Measurements from ENCODE around the gene TM9SF4. TPM values are rescaled to one million over a fixed set of nuclear protein-coding genes. Genes with fewer than 3 reads are reported as not detected.
"Not testable (repeated sequence)": the region's sequence is repeated elsewhere in the genome, so short reads cannot be mapped to it uniquely, and the experiment has no call there.

The TM9SF4 gene
- total RNA-seq, 2 donors from 2014 or later: 33.4 TPM

DNA sequence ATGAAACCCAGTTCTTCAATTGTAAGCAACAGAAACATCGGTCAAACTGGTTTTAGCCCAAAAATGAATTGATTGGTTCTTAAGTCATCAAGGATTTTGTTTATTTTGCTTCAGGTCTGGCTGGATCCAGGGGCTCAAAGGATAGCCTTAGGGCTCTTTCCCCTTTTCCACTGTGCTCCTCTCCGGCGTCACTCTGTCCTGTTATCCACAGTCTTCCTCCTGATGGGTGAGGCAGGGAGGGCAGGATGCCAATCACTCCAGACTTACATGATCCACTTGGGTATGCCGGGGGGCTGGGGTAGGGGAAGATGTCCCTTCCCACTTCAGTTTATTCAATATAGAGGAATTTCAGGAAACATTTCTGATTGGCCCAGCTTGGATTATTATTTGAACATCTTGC, 58.0 kb downstream of the TM9SF4 start:
- H3K36me3 ChIP-seq: peaks cover 36% of the 10 kb centered on the region
- DNase-seq (ENCODE audit: low spot score) (no peak), ATAC-seq (ENCODE audit: insufficient number of reproducible peaks, low FRiP score, low read depth) (no peak)
- no peak overlapping the region for H3K4me3 ChIP-seq
- no peaks in the 10 kb centered on the region for H3K4me1 ChIP-seq (ENCODE audit: control insufficient read depth in 1 of 2, low read depth in 2 of 2)
- no peaks in the 10 kb centered on the region for H3K27me3 ChIP-seq (replicated peaks; ENCODE audit: insufficient read depth)
- H3K9me3 ChIP-seq: no peaks in the 10 kb centered on the region
- H3K27ac ChIP-seq: no peak overlapping the region
- TF ChIP-seq, protein P1, sequence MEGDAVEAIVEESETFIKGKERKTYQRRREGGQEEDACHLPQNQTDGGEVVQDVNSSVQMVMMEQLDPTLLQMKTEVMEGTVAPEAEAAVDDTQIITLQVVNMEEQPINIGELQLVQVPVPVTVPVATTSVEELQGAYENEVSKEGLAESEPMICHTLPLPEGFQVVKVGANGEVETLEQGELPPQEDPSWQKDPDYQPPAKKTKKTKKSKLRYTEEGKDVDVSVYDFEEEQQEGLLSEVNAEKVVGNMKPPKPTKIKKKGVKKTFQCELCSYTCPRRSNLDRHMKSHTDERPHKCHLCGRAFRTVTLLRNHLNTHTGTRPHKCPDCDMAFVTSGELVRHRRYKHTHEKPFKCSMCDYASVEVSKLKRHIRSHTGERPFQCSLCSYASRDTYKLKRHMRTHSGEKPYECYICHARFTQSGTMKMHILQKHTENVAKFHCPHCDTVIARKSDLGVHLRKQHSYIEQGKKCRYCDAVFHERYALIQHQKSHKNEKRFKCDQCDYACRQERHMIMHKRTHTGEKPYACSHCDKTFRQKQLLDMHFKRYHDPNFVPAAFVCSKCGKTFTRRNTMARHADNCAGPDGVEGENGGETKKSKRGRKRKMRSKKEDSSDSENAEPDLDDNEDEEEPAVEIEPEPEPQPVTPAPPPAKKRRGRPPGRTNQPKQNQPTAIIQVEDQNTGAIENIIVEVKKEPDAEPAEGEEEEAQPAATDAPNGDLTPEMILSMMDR (IDR thresholded peaks at IDR 0.05): no peak

DNA sequence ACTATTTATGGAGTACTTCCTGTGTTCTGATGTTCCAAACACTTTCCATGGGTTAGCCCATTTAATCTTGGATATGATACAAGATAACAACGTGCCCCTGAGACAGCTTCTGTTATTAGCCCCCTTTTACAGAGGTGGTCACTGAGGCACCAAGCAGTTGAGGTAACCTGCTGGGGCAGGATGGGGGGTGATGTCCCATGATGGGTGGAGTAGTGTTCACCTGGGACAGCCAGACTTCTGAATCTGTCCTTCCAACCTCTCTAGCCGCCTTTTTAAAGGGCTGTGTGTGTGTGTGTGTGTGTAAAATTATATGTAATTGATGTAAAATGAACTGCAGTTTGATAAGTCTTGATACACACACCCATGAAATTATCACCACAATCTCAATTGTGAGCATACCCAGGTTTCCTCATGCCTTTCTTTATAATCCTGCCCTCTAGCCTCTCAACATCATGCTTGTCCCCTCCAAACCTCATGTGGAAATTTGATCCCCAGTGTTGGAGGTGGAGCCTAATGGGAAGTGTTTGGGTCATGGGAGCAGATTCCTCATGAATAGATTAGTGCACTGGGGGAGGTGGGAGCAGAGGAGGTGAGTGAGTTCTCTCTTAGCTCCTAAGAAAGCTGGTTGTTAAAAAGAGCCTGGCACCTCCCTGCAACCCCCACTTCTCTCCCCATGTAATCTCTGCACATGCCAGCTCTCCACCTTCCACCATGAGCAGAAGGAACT, 58.8 kb downstream of the TM9SF4 start:
- Histone ChIP-seq H3K4me1 (ENCODE audit: control insufficient read depth in 1 of 2, low read depth in 2 of 2) (no peaks in the 10 kb centered on the region), H3K4me3 (no peak overlapping the region), H3K9me3 (no peaks in the 10 kb centered on the region), H3K36me3 (peaks cover 32% of the 10 kb centered on the region), H3K27ac (no peak overlapping the region), H3K27me3 (replicated peaks; ENCODE audit: insufficient read depth) (no peaks in the 10 kb centered on the region)
- ATAC-seq (ENCODE audit: insufficient number of reproducible peaks, low FRiP score, low read depth) (no peak), DNase-seq (ENCODE audit: low spot score) (no peak)
- TF ChIP-seq, protein P1 (IDR thresholded peaks at IDR 0.05): no peak

DNA sequence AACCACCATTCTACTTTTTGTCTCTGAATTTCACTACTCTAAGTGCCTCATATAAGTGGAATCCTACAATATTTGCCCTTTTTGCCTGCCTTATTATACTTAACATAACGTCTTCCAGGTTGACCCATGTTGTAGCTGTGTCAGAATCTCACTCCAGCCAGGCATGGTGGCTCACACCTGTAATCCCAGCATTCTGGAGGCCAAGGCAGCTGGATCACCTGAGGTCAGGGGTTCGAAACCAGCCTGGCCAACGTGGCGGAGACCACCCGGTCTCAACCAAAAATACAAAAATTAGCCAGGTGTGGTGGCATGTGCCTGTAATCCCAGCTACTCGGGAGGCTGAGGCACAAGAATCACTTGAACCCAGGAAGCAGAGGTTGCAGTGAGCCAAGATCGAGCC, 68.2 kb downstream of the TM9SF4 start:
- H3K27me3 ChIP-seq (replicated peaks; ENCODE audit: insufficient read depth); DNase-seq (ENCODE audit: low spot score); H3K36me3 ChIP-seq; H3K27ac ChIP-seq; H3K4me1 ChIP-seq (ENCODE audit: control insufficient read depth in 1 of 2, low read depth in 2 of 2); ATAC-seq (ENCODE audit: insufficient number of reproducible peaks, low FRiP score, low read depth); H3K4me3 ChIP-seq; H3K9me3 ChIP-seq: not testable (repeated sequence)

DNA sequence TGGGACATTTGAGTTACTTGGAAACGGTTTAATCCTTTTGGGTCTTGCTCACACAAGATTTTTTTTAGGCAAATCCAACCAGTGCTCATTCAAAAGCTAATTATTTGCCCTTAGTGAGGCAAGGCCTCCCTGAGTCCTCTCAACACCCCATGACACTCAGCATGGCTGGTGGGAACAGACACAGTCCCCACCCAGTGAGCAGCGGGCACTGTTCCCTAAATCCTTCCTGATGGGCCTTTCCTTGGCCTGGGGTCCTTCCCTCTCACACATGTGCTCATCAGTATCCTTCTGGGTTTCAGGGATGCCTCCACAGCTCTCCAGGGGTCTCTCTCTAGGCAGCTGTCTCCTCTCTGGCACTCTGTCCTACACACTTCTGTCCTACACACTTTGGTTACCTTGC, 70.0 kb downstream of the TM9SF4 start:
- H3K27me3 ChIP-seq (replicated peaks; ENCODE audit: insufficient read depth): no peaks in the 10 kb centered on the region
- no peaks in the 10 kb centered on the region for H3K36me3 ChIP-seq
- no peak overlapping the region for H3K27ac ChIP-seq
- ATAC-seq (ENCODE audit: insufficient number of reproducible peaks, low FRiP score, low read depth): no peak
- TF ChIP-seq, protein P1 (IDR thresholded peaks at IDR 0.05): no peak
- DNase-seq (ENCODE audit: low spot score): no peak
- no peak overlapping the region for H3K4me3 ChIP-seq
- no peaks in the 10 kb centered on the region for H3K4me1 ChIP-seq (ENCODE audit: control insufficient read depth in 1 of 2, low read depth in 2 of 2)
- no peaks in the 10 kb centered on the region for H3K9me3 ChIP-seq

DNA sequence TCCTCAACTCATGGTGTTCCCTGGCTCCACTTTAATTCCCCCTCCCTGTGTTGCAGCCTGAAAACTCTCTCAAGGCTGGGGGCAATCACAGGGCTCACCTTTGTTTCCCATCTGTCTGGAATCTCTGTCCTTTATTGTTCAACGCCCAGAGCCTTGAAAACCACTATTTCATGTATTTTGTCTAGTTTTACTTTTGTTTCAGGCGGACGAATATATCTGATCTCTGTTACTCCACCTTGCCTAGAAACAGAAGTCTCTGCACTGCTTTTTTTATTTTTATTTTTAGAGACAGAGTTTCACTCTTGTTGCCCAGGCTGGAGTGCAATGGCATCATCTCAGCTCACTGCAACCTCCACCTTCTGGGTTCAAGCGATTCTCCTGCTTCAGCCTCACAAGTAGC, 70.4 kb downstream of the TM9SF4 start:
- ATAC-seq (ENCODE audit: insufficient number of reproducible peaks, low FRiP score, low read depth) (no peak), DNase-seq (ENCODE audit: low spot score) (no peak)
- H3K27me3 ChIP-seq (replicated peaks; ENCODE audit: insufficient read depth): no peaks in the 10 kb centered on the region
- H3K36me3 ChIP-seq: no peaks in the 10 kb centered on the region
- TF ChIP-seq, protein P1 (IDR thresholded peaks at IDR 0.05): no peak
- H3K4me3 ChIP-seq: no peak overlapping the region
- H3K27ac ChIP-seq: no peak overlapping the region
- no peaks in the 10 kb centered on the region for H3K9me3 ChIP-seq
- no peaks in the 10 kb centered on the region for H3K4me1 ChIP-seq (ENCODE audit: control insufficient read depth in 1 of 2, low read depth in 2 of 2)

DNA sequence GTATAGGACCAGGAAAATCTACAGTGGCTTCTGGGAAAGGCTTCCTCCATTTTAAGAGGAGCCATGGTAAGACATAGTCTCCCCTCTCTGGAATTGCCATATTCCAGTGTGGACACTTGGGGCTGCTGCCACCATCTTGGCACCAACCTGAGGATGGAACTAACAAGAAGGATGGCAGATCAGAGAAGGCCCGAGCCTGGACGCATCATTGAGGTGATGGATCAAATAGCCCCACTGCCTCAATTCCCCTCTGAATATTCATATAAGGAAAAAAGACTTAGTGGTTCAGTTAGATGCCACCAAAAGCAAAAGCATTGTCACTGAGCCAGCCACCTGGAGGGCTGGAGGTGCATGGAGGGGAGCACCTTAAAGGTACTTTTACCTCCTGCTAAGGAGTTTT, 72.1 kb downstream of the TM9SF4 start:
- TF ChIP-seq, protein P1 (IDR thresholded peaks at IDR 0.05): no peak
- DNase-seq (ENCODE audit: low spot score) (no peak), ATAC-seq (ENCODE audit: insufficient number of reproducible peaks, low FRiP score, low read depth) (no peak)
- Histone ChIP-seq H3K27me3 (replicated peaks; ENCODE audit: insufficient read depth) (no peaks in the 10 kb centered on the region), H3K9me3 (no peaks in the 10 kb centered on the region), H3K36me3 (no peaks in the 10 kb centered on the region), H3K27ac (no peak overlapping the region), H3K4me1 (ENCODE audit: control insufficient read depth in 1 of 2, low read depth in 2 of 2) (no peaks in the 10 kb centered on the region), H3K4me3 (no peak overlapping the region)

Measured in thoracic aorta (tissue), 2 donors.